Activated CD8-positive, alpha-beta memory T cell treated with anti-CD3 and anti-CD28 coated beads, Interleukin-2, amount 50 U/mL, for 4 hours (primary cell): ENCODE data around the gene MICALL2.

Source experiments
- DNase-seq: peaks from one replicate; pipeline ENCODE4 v3.0.0-alpha.2; 2020

The MICALL2 gene

DNA sequence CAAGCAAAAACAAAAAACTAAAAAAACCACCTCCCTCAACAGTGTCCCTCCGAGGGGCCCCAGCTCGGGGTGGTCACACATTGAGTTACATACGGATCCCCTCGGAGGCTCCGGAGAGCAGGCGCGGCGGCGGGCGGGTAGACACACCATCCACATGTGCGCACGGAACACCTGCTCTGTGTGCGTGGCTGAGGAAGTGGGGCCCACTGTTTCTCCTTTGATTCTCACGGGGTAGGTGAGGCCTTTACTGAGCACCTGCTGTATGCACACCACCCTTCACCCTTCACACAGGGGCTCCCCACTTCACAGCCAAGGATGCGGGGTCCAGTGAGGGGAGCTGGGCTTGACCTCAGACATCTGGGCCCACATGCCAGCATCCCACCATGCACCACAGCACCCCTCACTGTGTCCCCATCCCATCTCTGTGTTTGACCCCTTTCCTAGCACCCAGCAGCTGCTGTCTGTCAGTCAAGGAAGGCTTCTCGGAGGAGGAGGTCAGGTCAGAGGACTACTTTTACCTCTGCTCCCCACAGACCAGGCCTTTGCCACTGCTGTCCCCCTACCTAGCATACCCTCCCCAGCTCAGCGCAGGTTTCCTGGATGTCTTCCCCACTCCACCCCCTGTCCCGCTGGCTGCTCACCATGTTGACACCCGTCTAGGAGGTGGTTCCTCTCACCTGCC lies 71.1 kb downstream of the MICALL2 start:
- no peak for DNase-seq

DNA sequence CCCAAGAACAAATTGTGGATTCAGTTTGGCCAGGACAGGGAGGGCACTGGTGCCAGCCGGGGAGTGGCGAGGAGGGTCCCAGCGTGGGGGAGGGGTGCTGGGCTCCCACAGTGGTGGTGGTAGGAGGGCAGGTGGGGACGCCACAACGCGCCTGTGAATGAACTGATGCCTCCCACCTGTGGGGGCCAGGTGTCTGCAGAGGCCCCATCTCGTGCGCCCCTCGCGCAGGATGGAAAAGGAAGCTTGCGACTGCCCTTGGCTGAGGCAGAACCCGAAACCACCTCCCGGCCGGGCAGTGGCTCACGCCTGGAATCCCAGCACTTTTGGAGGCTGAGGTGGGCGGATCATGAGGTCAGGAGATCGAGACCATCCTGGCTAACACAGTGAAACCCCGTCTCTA lies 72.0 kb downstream of the MICALL2 start:
- no peak for DNase-seq

DNA sequence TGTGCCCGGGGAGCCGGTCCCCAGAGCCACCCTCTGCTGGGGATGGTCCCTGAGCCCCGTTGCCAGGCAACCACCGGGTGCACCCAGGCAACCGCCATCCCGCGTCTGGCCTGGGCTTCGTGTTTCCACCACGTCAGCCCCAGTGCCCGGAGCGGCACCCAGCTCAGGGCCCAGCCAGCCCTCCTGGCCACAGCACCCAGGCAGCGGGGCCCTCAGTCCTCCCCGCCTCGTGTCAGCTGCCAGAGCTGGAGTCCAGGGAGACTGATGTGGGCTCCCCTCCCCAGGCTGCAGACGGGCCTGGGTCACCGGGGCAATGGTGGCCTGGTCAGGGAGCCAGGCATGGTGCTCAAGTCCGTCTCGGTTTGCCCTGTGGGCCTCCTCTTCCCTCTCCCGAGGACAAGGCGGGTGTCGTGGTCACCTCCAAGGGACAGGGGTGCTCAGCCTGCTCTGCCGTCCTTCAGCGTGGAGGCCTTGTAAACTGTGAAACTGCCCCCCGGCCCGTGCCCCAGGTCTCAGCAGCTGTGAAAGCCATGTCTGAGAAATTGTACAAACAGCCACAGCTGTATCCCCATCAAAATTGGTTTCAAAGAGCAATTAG lies 72.5 kb downstream of the MICALL2 start:
- DNase-seq, result no peak

DNA sequence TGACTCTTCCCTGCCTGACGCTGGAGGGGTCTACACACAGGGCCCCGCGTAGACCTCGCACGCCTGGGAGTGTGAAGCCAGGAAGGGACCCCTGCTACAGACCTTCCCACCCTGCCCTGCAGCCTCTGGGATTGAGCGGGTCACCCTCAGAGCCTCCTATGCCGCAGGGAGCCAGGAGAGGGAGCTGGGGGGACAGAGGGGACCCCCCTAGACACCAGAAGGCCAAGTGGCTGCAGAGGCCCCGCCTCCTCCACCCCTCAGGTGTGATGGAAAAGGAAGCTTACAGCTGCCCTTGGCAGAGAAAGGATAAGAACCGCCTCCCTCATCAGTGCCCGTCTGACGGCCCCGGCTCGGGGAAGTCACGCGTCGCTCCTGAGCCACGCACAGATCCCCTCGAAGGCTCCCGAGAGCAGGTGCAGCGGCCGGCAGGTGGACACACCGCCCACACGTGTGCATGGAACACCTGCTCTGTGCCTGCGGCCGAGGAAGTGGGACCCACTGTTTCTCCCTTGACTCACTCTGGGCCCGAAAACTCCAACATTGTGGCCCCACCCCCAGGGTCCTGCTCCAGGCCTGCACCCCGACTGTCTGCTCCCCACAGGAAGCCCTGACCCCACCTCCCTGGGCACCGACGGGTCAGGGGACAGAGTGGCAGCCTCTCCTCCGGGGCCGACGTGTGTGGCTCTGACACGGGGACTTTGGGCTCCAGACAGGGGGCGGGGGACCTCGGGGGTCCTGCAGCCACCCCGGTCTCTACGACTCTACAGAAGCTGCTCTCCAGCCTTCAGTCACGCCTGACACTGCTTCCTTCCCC lies 73.3 kb downstream of the MICALL2 start:
- DNase-seq, result no peak

DNA sequence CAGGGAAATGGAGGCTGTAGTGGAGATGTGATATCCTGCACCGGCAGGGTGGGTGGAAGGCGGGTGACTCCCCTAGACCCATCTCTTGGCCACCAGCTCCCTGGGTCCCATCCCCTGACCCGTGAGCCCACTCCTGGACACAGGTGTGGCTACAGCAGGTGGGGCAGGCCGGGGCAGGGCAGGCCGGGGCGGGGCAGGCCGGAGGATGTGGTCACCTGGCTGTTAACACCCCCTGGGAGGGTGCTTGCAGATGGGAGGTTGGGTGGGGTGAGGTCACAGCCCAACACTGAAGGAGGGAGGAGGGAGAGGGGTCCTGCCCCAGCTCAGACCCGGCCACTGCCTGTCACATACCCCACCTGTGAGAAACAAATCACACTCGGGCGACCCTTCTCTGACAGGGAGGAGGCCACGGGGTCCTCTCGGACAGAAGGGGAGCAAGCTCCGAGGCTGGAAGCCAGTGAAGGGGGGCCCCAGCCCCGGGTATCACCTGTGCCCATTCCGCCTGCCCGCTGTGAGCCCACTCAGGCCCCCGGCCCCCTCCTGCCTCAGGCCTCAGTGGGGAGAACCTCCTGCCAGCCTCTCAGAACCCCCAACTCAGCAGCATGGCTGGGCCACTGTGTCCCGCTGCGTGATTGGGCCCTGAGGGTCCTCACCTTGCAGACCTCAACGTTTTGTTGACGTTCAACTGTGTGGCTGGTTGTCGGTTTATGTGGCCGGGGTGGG lies 74.0 kb downstream of the MICALL2 start:
- no peak for DNase-seq
